DMS53 (cell line): ENCODE measurements around the gene TGIF2LX.
"Not testable (repeated sequence)": the region's sequence is repeated elsewhere in the genome, so short reads cannot be mapped to it uniquely, and the experiment has no call there.

Source experiments
- DNase-seq: peaks from one replicate; lab custom pipeline; 2025; lab: John Stamatoyannopoulos, UW

The TGIF2LX gene

DNA sequence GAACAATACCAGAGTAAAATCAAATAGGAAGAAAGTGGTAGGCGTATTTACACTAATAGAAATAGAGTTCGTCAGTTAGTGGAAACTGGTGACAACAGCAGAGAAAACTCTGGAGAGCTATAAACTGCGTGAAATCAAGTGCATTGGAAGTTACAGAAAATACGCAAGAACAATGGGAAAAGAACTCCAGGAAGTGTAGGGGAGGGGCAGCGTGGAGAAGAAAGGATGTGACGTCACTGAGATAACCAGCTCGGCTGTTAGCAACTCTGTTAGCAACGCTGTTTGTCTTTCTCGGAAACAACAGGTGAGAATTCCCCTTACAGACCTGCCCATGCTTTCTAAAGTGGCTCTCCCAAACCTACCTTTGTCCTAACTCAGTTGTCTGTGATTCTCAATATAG is at the start of gene TGIF2LX:
Gene TGIF2LX (plus strand): TSS at position 244 of the 400 bp plus-strand sequence. CDS start 178 bp downstream, outside the sequence.
- DNase-seq, result peak; percentile 17

DNA sequence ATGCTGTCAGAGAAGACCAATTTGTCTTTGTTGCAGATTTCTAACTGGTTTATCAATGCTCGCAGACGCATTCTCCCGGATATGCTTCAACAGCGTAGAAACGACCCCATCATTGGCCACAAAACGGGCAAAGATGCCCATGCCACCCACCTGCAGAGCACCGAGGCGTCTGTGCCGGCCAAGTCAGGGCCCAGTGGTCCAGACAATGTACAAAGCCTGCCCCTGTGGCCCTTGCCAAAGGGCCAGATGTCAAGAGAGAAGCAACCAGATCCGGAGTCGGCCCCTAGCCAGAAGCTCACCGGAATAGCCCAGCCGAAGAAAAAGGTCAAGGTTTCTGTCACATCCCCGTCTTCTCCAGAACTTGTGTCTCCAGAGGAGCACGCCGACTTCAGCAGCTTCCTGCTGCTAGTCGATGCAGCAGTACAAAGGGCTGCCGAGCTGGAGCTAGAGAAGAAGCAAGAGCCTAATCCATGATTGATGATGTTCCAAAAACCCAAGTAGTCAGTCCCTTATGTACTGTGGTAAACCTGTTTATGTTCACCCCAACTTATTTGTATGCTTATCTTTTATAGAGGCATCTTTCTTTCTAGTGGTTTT is 728 bp downstream of the TGIF2LX start:
- DNase-seq, result not testable (repeated sequence)

DNA sequence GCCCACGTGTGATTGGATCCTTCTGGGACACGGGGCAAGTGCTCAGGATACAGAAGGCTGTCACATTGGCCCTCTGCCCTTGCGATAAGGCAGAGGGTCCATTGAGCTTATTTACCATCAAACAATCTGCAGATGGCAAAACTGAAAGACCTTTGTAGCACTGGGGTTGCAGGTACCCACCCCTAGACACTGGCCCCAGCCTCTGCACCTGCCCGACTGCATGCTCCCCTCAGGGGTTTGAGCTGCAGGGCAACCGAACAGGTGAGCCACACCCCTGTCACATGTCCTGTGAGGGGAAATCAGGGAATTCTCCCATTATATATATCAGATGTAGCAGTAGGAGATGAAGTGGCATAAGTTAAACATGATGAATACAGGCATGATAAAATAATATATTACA is 21.4 kb downstream of the TGIF2LX start:
- DNase-seq, result not testable (repeated sequence)

- DNase-seq, result not testable (repeated sequence)
Measured at GRCh38 chrX:89965588-89965987, 43.9 kb downstream of the TGIF2LX start.
